ENCODE data around the gene POTEF.
"Not testable (repeated sequence)": the region's sequence is repeated elsewhere in the genome, so short reads cannot be mapped to it uniquely, and the experiment has no call there.

Gene POTEF

DNA sequence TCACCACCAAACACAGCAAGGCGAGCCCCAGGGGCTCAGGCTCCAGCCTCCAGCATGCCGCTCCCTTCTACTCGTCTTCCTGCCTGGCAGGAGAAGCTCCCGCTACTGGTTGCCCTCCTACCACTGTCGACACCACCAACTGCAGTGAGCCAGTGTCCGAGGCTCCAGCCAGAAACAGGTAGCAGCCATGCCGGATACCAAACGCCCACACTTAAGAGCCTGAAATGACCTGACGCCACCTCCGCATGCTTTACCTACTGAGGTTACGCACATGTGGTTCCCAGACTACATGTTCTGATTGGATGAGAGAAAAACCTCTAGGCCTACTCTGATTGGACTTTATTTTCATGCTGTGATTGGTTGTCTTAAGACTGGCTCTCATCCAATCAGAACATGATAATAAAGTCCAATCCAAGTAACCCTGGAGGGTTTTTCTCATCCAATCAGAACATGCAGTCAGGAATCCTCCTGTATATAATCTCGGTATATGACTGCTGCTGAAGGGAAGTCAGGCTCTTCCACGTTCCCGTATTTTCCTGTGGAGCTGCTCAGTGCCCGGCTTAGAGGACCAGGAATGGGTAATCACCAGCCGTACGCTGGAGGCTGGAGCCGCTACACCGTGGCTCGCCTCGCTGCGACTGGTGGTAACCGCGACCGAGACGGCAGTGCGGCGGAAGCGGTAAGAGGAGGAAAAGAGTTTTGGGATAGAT lies at the start of gene POTEF:
Gene POTEF (minus strand): TSS at position 103 of the 710 bp plus-strand sequence. CDS start 8,707 bp downstream, outside the sequence.
- not testable (repeated sequence) for H3K36me3 ChIP-seq (ENCODE audit: control insufficient read depth, low read depth, low read length); H3K27me3 ChIP-seq (ENCODE audit: control insufficient read depth, insufficient read depth, low read length); H3K4me3 ChIP-seq (ENCODE audit: low read length); H3K9ac ChIP-seq (ENCODE audit: low read length); H3K9me3 ChIP-seq (ENCODE audit: control insufficient read depth, low read depth, low read length); H3K27ac ChIP-seq (ENCODE audit: low read length); H3K4me1 ChIP-seq (ENCODE audit: control insufficient read depth, low read depth, low read length)

DNA sequence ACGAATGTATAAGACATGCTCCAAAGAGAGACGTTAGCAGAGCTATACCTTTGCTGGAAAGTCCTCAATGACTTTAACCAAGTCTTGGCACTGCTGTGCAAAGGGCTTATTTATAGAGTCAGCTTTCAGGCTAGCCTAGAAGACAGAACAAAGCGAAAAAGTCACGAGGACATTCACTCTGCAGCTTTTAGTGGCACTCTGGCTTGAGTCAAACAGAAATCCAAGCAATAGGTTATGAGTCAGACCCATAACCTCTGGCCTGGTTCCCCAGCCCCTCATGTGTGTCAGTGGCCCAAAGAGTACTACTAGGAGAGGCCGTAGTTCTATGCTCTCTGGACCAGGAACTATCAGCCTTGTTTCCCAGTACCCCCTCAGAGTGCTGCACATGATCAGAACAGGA lies 45.8 kb upstream of the POTEF start:
- not testable (repeated sequence) for H3K9ac ChIP-seq (ENCODE audit: low read length); H3K4me3 ChIP-seq (ENCODE audit: low read length); H3K4me1 ChIP-seq (ENCODE audit: control insufficient read depth, low read depth, low read length); H3K27ac ChIP-seq (ENCODE audit: low read length); H3K9me3 ChIP-seq (ENCODE audit: control insufficient read depth, low read depth, low read length); H3K27me3 ChIP-seq (ENCODE audit: control insufficient read depth, insufficient read depth, low read length)
- peaks cover 45% of the 10 kb centered on the region for H3K36me3 ChIP-seq (ENCODE audit: control insufficient read depth, low read depth, low read length)

DNA sequence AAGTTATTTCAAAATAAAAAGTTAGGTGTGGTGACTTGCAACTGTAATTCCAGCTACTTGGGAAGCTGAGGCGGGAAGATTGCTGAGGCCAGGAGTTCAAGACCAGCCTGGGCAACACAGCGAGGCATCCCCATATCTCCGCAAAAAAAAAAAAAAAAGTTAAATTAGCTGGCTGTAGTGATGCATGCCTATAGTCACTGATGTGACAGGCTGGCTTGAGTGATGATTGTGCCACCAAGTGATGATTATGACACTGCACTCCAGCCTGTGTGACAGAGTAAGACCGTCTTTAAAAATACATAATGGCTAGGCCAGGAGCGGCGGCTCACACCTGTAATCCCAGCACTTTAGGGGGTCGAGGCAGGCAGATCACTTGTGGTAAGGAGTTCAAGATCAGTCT lies 40.9 kb upstream of the POTEF start:
- Histone ChIP-seq H3K36me3 (ENCODE audit: control insufficient read depth, low read depth, low read length) (peaks cover 60% of the 10 kb centered on the region), H3K4me1 (ENCODE audit: control insufficient read depth, low read depth, low read length) (no peaks in the 10 kb centered on the region), H3K4me3 (ENCODE audit: low read length) (no peak overlapping the region), H3K9ac (ENCODE audit: low read length) (no peak overlapping the region), H3K9me3 (ENCODE audit: control insufficient read depth, low read depth, low read length) (no peaks in the 10 kb centered on the region), H3K27me3 (ENCODE audit: control insufficient read depth, insufficient read depth, low read length) (no peaks in the 10 kb centered on the region), H3K27ac (ENCODE audit: low read length) (no peak overlapping the region)

DNA sequence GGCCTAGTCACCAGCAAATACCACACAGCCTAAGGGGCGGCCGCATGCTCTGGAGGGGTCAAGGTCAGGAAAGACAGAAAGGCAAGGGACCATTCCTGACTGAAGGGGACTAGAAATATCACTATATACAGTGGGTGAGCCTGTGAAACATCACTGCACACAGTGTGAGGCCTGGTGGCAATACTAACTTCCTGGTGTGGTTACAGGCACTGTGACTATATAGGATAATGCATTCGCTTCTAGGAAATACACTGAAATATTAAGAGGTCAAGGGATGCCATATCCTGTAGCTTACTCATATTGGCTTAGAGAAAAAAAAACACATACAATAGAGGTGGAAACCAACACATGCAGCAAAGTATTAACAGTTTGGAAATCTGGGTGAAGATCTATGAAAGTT lies 40.1 kb upstream of the POTEF start:
- H3K27me3 ChIP-seq (ENCODE audit: control insufficient read depth, insufficient read depth, low read length); H3K9me3 ChIP-seq (ENCODE audit: control insufficient read depth, low read depth, low read length); H3K4me1 ChIP-seq (ENCODE audit: control insufficient read depth, low read depth, low read length); H3K4me3 ChIP-seq (ENCODE audit: low read length); H3K9ac ChIP-seq (ENCODE audit: low read length); H3K27ac ChIP-seq (ENCODE audit: low read length): not testable (repeated sequence)
- peaks cover 59% of the 10 kb centered on the region for H3K36me3 ChIP-seq (ENCODE audit: control insufficient read depth, low read depth, low read length)

DNA sequence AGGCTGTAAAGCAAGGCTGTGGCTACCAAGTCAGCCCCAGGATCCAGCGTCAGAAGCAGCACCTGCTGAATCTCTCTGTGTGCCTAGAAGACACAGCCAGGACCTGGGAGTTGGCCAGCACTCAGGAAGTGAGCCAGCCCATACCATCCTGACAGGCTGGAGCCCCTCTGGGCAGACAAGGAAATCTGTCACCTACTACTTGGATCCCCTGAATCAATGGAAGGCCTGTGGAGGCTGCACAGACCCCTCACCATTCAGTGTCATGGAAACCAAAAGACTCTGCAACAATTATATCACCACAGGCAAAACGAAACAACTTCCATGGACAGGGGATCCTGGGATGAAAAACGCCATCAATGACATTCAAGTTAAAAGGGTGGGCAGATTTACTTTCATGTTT lies 37.6 kb upstream of the POTEF start:
- not testable (repeated sequence) for H3K9me3 ChIP-seq (ENCODE audit: control insufficient read depth, low read depth, low read length); H3K4me1 ChIP-seq (ENCODE audit: control insufficient read depth, low read depth, low read length); H3K9ac ChIP-seq (ENCODE audit: low read length); H3K27ac ChIP-seq (ENCODE audit: low read length); H3K4me3 ChIP-seq (ENCODE audit: low read length); H3K27me3 ChIP-seq (ENCODE audit: control insufficient read depth, insufficient read depth, low read length)
- peaks cover 56% of the 10 kb centered on the region for H3K36me3 ChIP-seq (ENCODE audit: control insufficient read depth, low read depth, low read length)

DNA sequence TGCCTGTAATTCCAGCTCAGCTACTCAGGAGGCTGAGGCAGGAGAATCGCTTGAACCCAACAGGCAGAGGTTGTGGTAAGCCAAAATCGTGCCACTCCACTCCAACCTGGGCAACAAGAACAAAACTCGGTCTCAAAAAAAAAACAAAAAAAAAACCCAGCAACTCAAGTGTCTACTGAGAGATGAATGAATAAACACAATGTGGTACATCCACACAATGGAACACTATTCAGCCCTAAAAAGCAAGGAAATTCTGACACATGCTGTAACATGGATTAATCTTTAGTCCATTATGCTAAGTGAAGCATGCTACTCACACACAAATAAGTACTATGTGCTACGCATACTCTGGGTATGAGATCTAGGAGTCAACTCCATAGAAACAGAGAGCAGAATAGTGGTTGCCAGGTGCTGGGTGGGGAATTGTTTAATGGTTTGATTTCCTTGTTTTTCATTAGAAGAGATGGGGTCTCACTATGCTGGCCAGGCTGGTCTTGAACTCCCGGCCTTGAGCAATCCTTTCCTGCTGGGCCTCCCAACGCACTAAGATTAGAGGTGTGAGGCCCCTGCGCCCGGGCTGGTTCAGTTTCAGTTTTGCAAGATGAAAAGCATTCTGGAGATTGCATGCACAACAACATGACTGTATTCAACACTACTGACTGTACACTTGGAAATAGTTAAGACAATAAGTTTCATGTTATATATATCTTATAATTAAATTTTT lies 36.4 kb upstream of the POTEF start:
- Histone ChIP-seq H3K36me3 (ENCODE audit: control insufficient read depth, low read depth, low read length) (peaks cover 50% of the 10 kb centered on the region), H3K27me3 (ENCODE audit: control insufficient read depth, insufficient read depth, low read length) (no peaks in the 10 kb centered on the region), H3K27ac (ENCODE audit: low read length) (no peak overlapping the region), H3K9ac (ENCODE audit: low read length) (no peak overlapping the region), H3K4me1 (ENCODE audit: control insufficient read depth, low read depth, low read length) (no peaks in the 10 kb centered on the region), H3K4me3 (ENCODE audit: low read length) (no peak overlapping the region), H3K9me3 (ENCODE audit: control insufficient read depth, low read depth, low read length) (no peaks in the 10 kb centered on the region)

DNA sequence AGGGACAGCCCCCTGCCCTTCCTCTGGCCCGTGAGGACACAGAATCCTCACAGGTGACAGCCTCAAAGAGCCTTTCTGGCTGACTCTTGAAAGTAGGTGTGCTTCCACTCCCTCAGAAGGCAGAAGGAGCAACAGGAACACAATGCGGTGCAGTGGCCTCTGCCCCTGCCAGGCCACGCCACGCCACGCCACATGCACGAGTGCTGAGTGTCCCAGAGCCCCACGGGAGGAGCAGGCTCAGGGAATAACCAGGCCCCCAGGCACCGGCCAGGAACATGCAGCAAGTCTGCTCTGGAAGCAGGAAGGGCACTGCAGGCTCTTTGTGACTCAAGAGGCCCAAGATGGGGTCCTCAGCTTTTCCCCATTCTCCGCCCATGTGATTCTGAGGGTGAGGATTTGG lies 33.9 kb upstream of the POTEF start:
- no peak overlapping the region for H3K9ac ChIP-seq (ENCODE audit: low read length)
- no peaks in the 10 kb centered on the region for H3K4me1 ChIP-seq (ENCODE audit: control insufficient read depth, low read depth, low read length)
- H3K27ac ChIP-seq (ENCODE audit: low read length) = no peak overlapping the region
- H3K4me3 ChIP-seq (ENCODE audit: low read length) = no peak overlapping the region
- no peaks in the 10 kb centered on the region for H3K27me3 ChIP-seq (ENCODE audit: control insufficient read depth, insufficient read depth, low read length)
- H3K9me3 ChIP-seq (ENCODE audit: control insufficient read depth, low read depth, low read length) = no peaks in the 10 kb centered on the region
- peaks cover 47% of the 10 kb centered on the region for H3K36me3 ChIP-seq (ENCODE audit: control insufficient read depth, low read depth, low read length)

DNA sequence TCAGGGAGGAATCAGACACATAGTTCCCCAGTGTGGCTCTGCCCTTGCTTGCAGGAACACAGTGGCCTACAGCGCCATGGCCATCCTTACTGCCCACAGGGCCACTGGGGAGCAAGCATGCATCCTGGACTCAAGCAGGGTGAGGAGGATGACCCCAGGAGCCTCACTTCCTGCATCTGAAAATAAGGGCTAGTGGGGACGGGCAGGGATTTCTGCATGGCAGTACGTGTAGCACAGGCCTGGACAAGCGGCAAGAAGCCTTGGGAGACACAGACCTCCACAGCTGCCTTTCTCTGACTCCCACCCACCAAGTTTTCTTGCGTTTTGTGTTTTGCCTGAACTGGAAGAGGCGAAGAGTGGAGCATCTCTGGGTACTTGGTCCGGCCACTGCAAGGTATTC lies 33.5 kb upstream of the POTEF start:
- H3K4me1 ChIP-seq (ENCODE audit: control insufficient read depth, low read depth, low read length); H3K9ac ChIP-seq (ENCODE audit: low read length); H3K4me3 ChIP-seq (ENCODE audit: low read length); H3K9me3 ChIP-seq (ENCODE audit: control insufficient read depth, low read depth, low read length); H3K27ac ChIP-seq (ENCODE audit: low read length); H3K27me3 ChIP-seq (ENCODE audit: control insufficient read depth, insufficient read depth, low read length): not testable (repeated sequence)
- peaks cover 43% of the 10 kb centered on the region for H3K36me3 ChIP-seq (ENCODE audit: control insufficient read depth, low read depth, low read length)

DNA sequence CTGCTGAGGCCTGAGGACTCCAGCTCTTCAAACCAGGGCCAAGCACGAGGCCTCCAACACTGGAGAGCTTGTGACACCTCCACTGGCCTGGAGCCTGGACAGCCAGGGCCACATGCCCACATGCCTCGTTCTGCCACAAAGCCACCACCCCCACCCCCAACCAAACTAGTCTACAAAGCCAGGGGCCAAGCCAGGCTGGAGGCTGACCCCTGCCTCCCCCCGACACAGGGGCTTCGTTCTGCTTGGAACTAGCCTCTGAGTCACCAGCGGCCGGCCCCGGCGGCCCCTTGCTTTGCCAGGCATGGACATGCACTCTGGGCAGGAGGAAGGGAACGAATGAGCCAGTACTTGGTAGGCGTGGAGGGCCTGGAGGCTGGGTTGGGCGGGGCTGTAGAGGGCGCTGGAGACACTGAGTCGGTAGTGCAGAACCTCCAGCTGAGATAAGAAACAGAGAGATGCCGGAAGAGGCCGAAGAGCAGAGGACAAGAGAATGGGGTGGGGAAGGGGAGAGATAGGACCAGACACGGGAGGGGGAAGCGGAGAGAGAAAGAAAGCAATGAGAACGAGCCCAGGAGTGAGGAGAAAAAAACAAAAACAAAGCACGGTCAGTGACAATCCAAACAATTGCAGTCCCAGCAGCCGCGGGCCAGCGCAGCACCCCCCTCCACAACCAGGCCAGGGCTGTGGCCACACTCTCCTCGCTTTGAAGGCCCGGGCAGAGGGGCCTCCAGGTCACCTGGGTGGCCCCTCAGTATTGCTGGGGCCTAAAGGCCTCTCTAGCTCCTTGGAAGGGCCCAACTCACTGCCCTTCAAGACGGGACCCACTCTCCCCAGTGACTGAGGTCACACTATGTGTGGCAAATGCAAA lies 32.0 kb upstream of the POTEF start:
- not testable (repeated sequence) for H3K27me3 ChIP-seq (ENCODE audit: control insufficient read depth, insufficient read depth, low read length); H3K4me3 ChIP-seq (ENCODE audit: low read length); H3K9ac ChIP-seq (ENCODE audit: low read length); H3K4me1 ChIP-seq (ENCODE audit: control insufficient read depth, low read depth, low read length); H3K27ac ChIP-seq (ENCODE audit: low read length); H3K9me3 ChIP-seq (ENCODE audit: control insufficient read depth, low read depth, low read length)
- H3K36me3 ChIP-seq (ENCODE audit: control insufficient read depth, low read depth, low read length) = peaks cover 29% of the 10 kb centered on the region

DNA sequence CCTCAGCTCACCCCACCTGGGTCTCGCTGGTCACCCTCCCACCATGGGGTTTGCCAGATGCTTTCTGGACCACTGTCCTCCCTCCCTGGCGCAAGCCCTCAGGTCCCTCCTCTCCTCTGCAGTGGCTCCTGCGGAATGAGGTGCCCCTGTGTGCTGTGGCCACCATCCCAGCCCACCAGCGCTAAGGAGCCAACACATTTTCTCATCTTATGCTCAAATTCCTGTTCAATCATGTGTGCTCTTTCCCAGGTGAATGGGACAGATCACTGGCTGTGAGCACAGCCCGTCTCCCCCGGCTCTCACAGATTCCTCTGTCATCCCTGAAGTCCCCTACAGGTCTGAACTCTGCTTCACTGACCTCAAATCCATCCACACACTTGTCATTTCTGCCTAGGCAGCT lies 31.1 kb upstream of the POTEF start:
- Histone ChIP-seq H3K27ac (ENCODE audit: low read length) (no peak overlapping the region), H3K9me3 (ENCODE audit: control insufficient read depth, low read depth, low read length) (no peaks in the 10 kb centered on the region), H3K4me3 (ENCODE audit: low read length) (no peak overlapping the region), H3K9ac (ENCODE audit: low read length) (no peak overlapping the region), H3K27me3 (ENCODE audit: control insufficient read depth, insufficient read depth, low read length) (no peaks in the 10 kb centered on the region), H3K4me1 (ENCODE audit: control insufficient read depth, low read depth, low read length) (no peaks in the 10 kb centered on the region), H3K36me3 (ENCODE audit: control insufficient read depth, low read depth, low read length) (peaks cover 23% of the 10 kb centered on the region)

DNA sequence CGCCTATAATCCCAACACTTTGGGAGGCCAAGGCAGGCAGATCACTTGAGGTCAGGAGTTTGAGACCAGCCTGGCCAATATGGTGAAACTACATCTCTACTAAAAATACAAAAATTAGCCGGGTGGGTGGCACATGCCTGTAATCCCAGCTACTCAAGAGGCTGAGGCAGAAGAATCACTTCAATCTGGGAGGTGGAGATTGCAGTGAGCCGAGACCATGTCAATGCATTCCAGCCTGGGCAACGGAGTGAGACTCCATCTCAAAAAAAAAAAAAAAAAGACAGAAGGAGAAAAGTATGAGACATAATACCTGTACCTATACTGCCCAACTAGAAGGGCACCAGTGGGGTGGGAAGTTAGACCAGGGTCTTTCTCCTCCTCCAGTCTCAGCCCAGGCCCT lies 30.4 kb upstream of the POTEF start:
- not testable (repeated sequence) for H3K27me3 ChIP-seq (ENCODE audit: control insufficient read depth, insufficient read depth, low read length); H3K4me3 ChIP-seq (ENCODE audit: low read length); H3K4me1 ChIP-seq (ENCODE audit: control insufficient read depth, low read depth, low read length); H3K9ac ChIP-seq (ENCODE audit: low read length); H3K27ac ChIP-seq (ENCODE audit: low read length); H3K9me3 ChIP-seq (ENCODE audit: control insufficient read depth, low read depth, low read length)
- peaks cover 19% of the 10 kb centered on the region for H3K36me3 ChIP-seq (ENCODE audit: control insufficient read depth, low read depth, low read length)
